Measurements from ENCODE around the gene CREB5. TPM values are rescaled to one million over a fixed set of nuclear protein-coding genes. Genes with fewer than 3 reads are reported as not detected.
A peak's percentile ranks its signal among the peaks of the same experiment; 100 is the strongest.

The CREB5 gene
- total RNA-seq, 1 experiment from 2014 or later: 1.3 TPM

- Mint-ChIP-seq H3K9me3 (peaks cover 9% of the 10 kb centered on the region), H3K4me3 (no peak overlapping the region), H3K27ac (no peak overlapping the region), H3K4me1 (peaks cover 20% of the 10 kb centered on the region), H3K27me3 (ENCODE audit: low read depth) (peaks cover 26% of the 10 kb centered on the region), H3K36me3 (no peaks in the 10 kb centered on the region; the same call in 1 of the 2 replicates)
- DNase-seq (ENCODE audit: low spot score) (no peak), ATAC-seq (no peak)
- CTCF ChIA-PET: no interaction called here
- TF ChIP-seq NR1H2 (CRISPR knock-in tag; IDR thresholded peaks at IDR 0.05): no peak
- no peak for TF ChIP-seq CDX4 (CRISPR knock-in tag; IDR thresholded peaks at IDR 0.05; ENCODE audit: borderline replicate concordance)
- no peak for TF ChIP-seq NFYB (CRISPR knock-in tag; conservative IDR thresholded peaks at IDR 0.05; ENCODE audit: low read depth)
- TF ChIP-seq HMGXB4 (CRISPR knock-in tag; IDR thresholded peaks at IDR 0.05): no peak
- TF ChIP-seq ZNF671 (CRISPR knock-in tag; IDR thresholded peaks at IDR 0.05): no peak
- no peak for TF ChIP-seq OVOL2 (CRISPR knock-in tag; IDR thresholded peaks at IDR 0.05; ENCODE audit: borderline replicate concordance)
- TF ChIP-seq CBFB (CRISPR knock-in tag; IDR thresholded peaks at IDR 0.05; ENCODE audit: low read depth): no peak
- no peak for TF ChIP-seq FOXP1 (CRISPR knock-in tag; IDR thresholded peaks at IDR 0.05; ENCODE audit: borderline replicate concordance)
- TF ChIP-seq AFF4 (CRISPR knock-in tag; IDR thresholded peaks at IDR 0.05; ENCODE audit: borderline replicate concordance): no peak
- TF ChIP-seq ZNF532 (CRISPR knock-in tag; IDR thresholded peaks at IDR 0.05; ENCODE audit: borderline replicate concordance): no peak
- TF ChIP-seq PRRX2 (CRISPR knock-in tag; IDR thresholded peaks at IDR 0.05): no peak
- TF ChIP-seq ZMAT4 (CRISPR knock-in tag; IDR thresholded peaks at IDR 0.05): no peak
- TF ChIP-seq MAX (CRISPR knock-in tag; IDR thresholded peaks at IDR 0.05): no peak
- POLR2A ChIA-PET: no interaction called here
These were observed 333.0 kb downstream of the CREB5 start for GRCh38 chr7:28745351-28745750.

- CTCF ChIA-PET: interaction anchor here (0.9 to 1.4 kb wide), 2 partner anchors 9 to 39 kb away, joined by 3 to 4 read pairs; no protein-coding TSS in a partner anchor
- POLR2A ChIA-PET: no interaction called here
- 0 out of 2 replicates have a peak, but pooled peaks have one; percentile 22 for ATAC-seq
- Mint-ChIP-seq H3K9me3 (peaks cover 6% of the 10 kb centered on the region; the same call in 1 of the 2 replicates), H3K36me3 (no peaks in the 10 kb centered on the region; the same call in 1 of the 2 replicates), H3K27ac (no peak overlapping the region), H3K4me3 (no peak overlapping the region), H3K4me1 (peaks cover 18% of the 10 kb centered on the region), H3K27me3 (ENCODE audit: low read depth) (peaks cover 26% of the 10 kb centered on the region)
- no peak for DNase-seq (ENCODE audit: low spot score)
- TF ChIP-seq ATF2 (CRISPR knock-in tag; IDR thresholded peaks at IDR 0.05; ENCODE audit: borderline replicate concordance, low read depth) (no peak), ESRRA (CRISPR knock-in tag; IDR thresholded peaks at IDR 0.05; ENCODE audit: borderline replicate concordance) (no peak), ZNF416 (CRISPR knock-in tag; IDR thresholded peaks at IDR 0.05) (no peak), MAX (CRISPR knock-in tag; IDR thresholded peaks at IDR 0.05) (no peak), E2F1 (CRISPR knock-in tag; IDR thresholded peaks at IDR 0.05) (no peak), HMGA2 (CRISPR knock-in tag; IDR thresholded peaks at IDR 0.05) (no peak)
These were observed 335.1 kb downstream of the CREB5 start for GRCh38 chr7:28747404-28747803.
